Upper lobe of left lung (tissue), 4 donors: ENCODE data around the gene DOLPP1.

Source experiments
- CTCF ChIP-seq, 6 experiments: fragments of 450-650 bp in 4 of 6; fragments of 200-600 bp in 2 of 6; sonication (generic) in 2 of 6; IDR thresholded peaks; one replicate each; pipeline ENCODE4 v1.5.1; 2016 to 2019; ENCODE audit warnings: antibody characterized with exemption in 6 of 6
- EP300 ChIP-seq, 4 donors: sonication (generic); formaldehyde crosslinking; IDR thresholded peaks; one replicate each; pipeline ENCODE4 v1.5.1; 2017; ENCODE audit warnings: antibody characterized with exemption in 4 of 4, control low read depth in 2 of 4
- POLR2A ChIP-seq, 4 donors: fragments of 450-650 bp; IDR thresholded peaks; one replicate each; pipeline ENCODE4 v1.5.1; 2016 to 2017; ENCODE audit warnings: antibody characterized with exemption in 4 of 4, mild to moderate bottlenecking in 2 of 4
- POLR2AphosphoS5 ChIP-seq, 2 donors: sonication (generic); formaldehyde crosslinking; IDR thresholded peaks; one replicate each; pipeline ENCODE4 v1.5.1; 2017; ENCODE audit warnings: antibody characterized with exemption in 2 of 2

DNA sequence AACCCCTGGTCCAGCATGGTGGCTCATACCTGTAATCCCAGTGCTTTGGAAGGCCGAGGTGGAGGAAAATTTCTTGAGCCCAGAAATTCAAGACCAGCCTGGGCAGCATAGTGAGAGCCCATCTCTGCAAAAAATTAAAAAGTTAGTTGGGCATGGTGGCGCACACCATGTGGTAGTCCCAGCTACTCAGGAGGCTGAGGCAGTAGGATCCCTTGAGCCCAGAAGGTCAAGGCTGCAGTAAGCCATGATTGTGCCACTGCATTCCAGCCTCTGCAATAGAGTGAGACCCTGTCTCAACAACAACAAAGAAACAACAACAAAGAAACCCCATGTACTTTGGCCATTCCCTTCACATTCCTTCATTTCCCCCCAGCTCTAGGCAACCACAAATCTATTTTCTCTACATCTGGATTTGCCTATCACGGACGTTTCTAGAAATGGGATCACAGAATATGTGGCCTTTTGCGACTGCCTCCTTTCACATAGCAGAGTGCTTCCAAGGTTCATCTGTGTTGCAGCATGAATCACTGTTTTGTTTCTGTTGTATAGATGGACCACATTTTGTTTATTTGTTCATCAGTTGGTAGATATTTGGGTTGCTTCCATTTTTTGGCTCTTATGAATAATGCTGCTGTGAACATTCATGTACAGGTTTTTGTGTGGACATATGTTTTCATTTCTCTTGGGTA lies 26.6 kb upstream of the DOLPP1 start:
- TF ChIP-seq CTCF (IDR thresholded peaks at IDR 0.05) (no peak), POLR2A (IDR thresholded peaks at IDR 0.05) (no peak), EP300 (IDR thresholded peaks at IDR 0.05) (no peak), POLR2AphosphoS5 (IDR thresholded peaks at IDR 0.05) (no peak)
